ENCODE measurements around the gene NR2E1.

The NR2E1 gene

DNA sequence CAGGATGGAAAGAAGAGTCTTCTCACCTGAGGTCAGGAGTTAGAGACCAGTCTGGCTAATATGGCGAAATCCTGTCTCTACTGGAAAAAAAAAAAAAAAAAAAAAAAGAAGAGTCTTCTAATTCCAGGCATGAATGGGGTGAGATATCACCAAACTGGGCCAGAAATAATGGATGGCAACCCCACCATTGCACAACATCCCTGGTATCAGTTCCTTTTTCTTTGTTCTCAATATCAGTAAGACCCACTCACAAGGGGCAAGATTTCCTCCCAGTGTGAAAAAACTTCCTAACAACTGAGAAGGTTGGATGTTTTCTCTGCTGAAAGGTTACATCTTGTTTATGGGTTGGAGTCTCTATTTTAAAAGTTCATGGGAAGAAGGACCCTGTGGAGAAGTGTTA lies 23.6 kb upstream of the NR2E1 start:
- intact Hi-C loops (cut with DNase I): no loop called here
- DNase-seq: no peak

DNA sequence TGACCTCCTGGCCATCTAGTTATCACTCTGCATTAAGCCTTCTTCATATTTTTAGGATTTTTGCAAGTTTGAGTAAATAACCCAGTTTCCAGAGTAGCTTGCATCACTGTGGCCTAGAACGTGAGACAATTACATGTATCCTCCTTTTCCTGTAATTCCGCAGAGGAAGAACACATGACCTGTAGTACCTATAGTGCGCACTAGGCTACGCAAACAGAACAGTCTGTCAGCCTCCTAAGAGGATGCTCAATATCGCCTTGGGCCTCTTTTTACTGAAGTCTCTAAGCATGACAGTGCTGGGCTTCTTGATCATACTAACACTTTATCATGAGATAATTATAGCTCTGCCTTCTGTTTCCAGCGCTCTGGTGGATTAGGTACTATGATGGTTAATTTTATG lies 20.2 kb upstream of the NR2E1 start:
- no peak for DNase-seq
- intact Hi-C loops (cut with DNase I): no loop called here

GRCh38 chr6:108152446-108152845 lies 13.4 kb upstream of the NR2E1 start:
- DNase-seq: no peak
- intact Hi-C loops (cut with DNase I): no loop called here

DNA sequence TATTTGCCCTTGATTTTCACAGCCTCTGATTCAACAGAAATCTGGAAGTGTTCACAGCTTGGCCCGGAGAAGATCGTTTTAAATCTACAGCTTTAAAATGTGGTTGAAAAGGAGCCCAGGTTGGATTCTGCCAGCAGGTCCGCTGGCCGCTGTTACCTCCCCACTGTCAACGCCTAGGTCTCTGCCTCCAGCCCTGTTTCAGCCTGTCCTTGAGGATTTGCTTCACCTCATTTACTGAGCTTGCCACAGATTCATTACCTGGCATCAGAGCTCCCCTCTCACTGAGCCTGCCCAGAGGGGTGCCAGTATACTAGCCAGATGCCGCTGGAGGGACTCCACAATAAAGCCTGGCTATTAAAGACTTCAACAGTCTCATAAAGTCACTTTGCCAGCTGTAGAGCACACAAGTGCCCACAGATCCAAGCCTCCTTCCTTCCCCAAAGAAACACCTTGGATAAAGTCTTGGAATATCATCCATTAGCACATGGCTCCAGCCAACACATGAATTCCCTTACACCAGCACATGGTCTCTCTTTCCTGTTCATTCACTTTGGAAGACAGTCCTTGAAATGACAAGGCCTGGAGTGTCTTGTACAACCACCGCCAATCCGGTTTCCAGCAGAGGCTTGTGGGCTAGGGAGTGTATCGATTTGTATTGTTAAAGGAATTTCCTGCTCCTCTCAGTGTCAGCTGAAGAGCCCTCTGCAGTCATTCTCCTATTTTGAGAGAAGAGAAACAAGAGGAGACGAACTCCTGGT lies 9.5 kb upstream of the NR2E1 start:
- intact Hi-C loops (cut with DNase I): no loop called here
- DNase-seq: no peak

- intact Hi-C loops (cut with DNase I): no loop called here
- no peak for DNase-seq
Measured at GRCh38 chr6:108156938-108157233, 8.9 kb upstream of the NR2E1 start.

- peak in 21 of 42 donors; percentile 22 to 69 (median 49) for DNase-seq
- intact Hi-C loops (cut with DNase I): no loop called here
Measured at GRCh38 chr6:108157234-108157980, 8.4 kb upstream of the NR2E1 start.

- intact Hi-C loops (cut with DNase I): no loop called here
- DNase-seq: no peak
Measured at GRCh38 chr6:108157981-108158525, 7.8 kb upstream of the NR2E1 start.

DNA sequence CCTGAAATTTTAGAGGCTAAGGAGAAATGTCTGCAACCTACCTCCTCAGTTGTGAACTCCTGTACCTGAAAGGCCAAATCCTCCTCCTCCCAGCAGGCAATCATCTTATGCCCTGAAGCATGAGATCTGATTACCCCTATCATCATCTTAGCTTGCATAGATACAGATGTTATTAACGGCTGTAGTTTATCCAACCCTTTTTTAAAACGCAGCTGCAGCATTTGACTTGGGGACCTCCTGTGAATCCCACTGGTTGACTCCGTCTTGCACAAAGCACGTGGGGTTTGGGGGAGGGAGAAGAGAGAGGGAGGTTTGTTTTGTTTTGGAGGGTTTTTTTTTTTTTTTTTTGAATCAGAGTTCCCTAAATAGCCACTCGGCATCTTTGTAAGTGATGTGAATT lies 5.8 kb upstream of the NR2E1 start:
- intact Hi-C loops (cut with DNase I): no loop called here
- no peak for DNase-seq

GRCh38 chr6:108161724-108162282 lies 4.0 kb upstream of the NR2E1 start:
- intact Hi-C loops (cut with DNase I): no loop called here
- no peak for DNase-seq

DNA sequence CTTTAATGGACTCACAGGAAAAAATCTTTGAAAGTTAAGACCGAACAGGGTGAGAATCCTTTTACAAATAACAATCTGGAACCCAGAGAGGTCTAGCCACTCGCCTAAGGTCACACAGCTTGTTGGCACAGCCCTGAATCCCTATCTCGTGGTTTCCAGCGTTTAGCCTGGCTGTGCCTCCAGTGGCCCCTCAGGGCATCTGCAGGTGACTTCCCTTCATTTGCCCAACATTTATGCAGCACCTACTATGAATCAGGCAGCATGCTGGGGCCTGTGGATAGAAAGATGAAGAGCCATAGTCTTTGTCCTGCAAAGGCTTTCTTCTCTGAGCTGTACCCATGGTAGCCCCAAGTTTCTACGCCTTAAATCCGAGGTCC lies 2.6 kb upstream of the NR2E1 start:
- intact Hi-C loops (cut with DNase I): no loop called here
- DNase-seq: no peak

DNA sequence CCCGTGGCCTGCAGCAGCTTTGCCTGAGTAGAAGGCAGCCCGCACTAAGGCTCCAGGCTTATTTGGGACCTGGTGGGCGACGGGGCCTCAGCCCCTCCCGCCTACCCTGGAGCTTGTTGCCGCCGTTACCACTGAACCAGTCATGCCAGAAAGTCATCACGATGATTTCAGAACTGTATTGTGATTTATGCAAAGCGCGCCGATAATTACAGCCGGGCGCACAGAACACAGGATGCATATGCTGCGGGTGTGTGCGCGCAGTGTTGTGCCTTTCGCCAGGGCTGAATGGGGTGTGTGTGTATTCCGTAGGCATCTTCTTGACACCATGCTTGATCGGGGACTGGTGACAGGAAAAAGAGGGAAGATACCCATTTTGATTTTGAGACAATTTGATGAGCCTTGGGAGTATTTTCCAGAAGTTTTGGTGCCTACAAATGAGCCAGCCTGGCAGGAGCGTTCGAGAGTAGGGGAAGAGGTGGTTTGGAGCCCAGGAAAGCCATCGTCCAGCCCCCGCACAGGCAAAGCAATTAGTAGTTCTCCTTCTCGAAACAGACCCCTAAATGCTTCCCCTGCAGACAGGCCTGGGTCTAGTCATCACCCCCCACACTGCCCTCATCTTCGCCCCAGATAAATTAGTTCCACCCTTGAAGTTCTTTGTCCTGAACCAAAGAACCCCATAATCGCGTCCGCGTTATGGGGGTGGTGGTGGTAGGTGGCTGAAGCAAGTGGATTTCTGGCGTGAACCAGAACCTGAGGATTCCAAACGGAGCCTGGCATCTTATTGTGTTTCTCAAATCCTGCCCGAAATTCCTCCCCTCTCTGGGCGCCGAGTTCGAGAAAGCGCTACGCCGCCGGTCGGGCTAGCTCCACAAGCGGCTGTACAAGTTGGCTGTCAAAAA lies 1.9 kb upstream of the NR2E1 start:
- DNase-seq: no peak
- intact Hi-C loops (cut with DNase I): no loop called here

- DNase-seq: no peak
- intact Hi-C loops (cut with DNase I): no loop called here
Measured at GRCh38 chr6:108164543-108164814, 1.3 kb upstream of the NR2E1 start.

DNA sequence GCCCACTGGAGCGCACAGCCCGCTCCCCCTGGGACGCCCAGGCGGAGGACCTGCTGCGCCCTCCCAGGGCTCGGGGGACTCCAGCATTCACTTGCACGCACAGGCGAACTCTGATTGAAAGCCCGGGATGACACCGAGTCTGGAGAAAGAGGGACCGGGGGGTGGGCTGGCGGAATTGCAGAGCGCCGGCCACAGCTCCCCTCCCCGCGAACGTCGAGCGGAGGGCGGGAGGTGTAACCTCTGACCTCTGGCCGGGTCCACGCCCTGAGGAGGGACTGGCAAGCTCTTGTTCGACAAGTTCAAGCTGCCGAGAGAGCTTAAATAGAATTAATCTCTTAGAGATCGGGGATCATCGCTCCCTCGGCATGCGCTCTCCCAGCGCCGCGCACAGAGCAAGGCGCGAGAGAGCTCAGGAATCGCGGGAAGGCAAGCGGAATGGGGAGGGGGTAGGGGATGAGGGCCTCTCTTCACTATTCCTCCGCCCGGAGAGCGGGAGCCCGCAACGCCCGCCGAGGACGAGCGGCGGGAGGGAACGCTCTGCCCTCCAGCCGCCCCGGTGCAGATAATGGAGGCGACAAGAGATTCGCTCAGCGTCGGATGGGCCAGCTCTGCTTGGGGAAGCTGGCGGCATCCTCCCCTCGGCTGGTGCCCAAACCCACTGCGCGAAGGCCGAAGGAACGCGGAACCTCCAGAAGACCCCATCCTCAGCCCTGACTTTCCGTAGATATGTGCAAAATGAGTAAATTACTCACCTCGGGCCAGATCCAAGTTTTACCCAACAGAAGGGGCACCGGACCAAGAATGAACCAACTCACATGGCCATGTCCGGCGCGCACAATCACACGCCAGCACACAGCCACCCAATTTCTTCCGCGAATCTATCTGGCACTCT lies 761 bp upstream of the NR2E1 start:
- no peak for DNase-seq
- intact Hi-C loops (cut with DNase I): loop anchor here (5.0 kb wide), 1 partner anchor 48 kb away; no protein-coding TSS in a partner anchor

GRCh38 chr6:108166664-108167448 lies 1.0 kb downstream of the NR2E1 start:
- DNase-seq: no peak
- intact Hi-C loops (cut with DNase I): loop anchor here (5.0 kb wide), 1 partner anchor 50 kb away; no protein-coding TSS in a partner anchor

DNA sequence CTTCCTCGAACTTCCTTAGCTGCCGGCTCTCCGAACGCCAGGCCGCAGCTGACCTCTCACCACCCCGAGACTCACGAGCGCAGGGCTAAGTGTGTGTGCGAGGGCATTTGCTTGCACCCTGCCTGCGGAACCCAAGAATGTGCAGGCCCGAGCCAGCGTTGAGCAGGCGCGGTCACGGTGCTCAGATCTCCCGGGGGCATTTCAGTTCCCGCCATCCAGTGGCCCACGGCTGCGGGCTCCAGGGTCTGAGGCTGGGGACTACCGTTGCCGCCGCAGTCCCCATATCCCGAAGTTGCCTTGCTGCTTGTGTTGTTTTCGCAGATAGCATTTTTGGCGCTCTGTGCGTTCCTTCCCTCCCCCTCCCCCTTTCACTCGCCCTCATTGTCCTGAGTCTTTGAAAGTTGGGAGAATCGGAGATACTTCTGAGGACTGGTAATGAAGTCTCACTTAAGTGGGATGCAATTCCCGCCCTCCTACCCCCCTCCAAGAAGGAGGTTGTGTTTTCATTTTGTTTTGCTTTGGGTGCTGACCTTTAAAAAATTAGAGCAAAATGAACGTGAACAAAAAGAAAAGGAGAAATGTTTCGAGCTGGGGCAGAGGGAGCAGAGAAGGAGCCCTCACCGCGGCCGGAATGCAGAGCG lies 1.7 kb downstream of the NR2E1 start:
- intact Hi-C loops (cut with DNase I): loop anchor here (5.0 kb wide), 1 partner anchor 50 kb away; no protein-coding TSS in a partner anchor
- no peak for DNase-seq

DNA sequence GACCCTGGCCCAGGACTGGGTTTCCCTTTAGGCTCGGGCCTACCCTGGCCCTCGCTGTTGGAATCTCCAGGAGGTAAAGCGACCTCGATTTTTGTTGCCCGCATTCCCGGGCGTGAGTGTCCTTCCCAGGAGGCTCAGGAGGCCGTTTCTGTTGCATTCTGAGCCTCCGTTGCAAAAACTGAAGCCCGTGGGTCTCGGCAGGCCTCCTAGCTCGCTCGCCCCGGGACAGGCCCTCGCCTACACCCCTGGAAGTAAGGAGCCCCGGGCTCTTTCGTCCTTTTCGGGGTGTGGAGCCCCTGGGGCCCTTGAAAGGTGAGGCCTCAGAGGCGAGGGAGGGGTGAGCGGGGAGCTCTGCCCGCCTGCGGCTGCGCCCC lies 2.3 kb downstream of the NR2E1 start:
- intact Hi-C loops (cut with DNase I): loop anchor here (5.0 kb wide), 1 partner anchor 51 kb away; no protein-coding TSS in a partner anchor

More for the DNA sequence above, 2.3 kb downstream of the NR2E1 start:
- DNase-seq: no peak
